Measurements from ENCODE around the gene STRADA. TPM values are rescaled to one million over a fixed set of nuclear protein-coding genes. Genes with fewer than 3 reads are reported as not detected.

STRADA gene
- total and polyA plus RNA-seq, 10 of the 15 experiments (the other 5 are each of a cell fraction or from before 2014, with no cell fraction given), result 13.3 to 54.1 (median 44.0) TPM

DNA sequence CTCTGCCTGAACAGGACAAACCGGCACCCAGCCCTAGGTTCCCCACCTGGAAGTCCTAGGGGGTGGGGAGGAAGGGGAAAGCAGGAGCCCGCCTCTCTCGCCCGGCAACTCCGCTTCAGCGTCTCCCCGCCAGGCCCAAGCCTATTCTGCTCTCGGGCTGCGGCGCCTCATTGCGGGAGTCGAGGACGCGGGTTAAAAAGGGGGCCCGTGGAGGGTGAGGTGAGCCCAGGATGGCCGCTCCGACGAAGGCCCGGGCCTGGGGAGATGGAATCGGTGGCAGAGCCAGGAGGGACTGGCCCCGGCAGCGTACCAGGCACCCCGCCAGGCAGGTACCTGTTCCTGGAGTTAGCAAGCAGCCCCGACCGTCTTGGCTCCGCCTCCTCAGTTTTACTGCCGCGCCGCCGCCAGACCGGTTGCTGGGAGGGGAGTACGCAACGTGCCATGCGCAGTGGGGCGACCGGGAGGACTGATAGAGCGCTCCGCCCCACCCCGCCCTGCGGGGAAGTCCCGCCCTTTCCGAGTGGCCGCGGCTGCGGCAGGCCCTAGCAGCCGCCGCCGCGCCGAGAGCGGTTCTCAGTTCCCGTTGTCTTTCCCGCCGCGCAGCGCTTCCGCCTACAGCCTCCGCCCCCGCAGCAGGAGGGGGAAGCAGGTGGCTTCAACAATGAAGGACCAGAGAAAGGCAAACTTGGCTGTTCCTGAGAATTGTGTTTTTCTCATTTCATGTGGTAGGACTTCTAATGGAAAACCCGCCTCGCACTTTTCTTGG is at the start of gene STRADA (continued):
- TF ChIP-seq, protein P1, sequence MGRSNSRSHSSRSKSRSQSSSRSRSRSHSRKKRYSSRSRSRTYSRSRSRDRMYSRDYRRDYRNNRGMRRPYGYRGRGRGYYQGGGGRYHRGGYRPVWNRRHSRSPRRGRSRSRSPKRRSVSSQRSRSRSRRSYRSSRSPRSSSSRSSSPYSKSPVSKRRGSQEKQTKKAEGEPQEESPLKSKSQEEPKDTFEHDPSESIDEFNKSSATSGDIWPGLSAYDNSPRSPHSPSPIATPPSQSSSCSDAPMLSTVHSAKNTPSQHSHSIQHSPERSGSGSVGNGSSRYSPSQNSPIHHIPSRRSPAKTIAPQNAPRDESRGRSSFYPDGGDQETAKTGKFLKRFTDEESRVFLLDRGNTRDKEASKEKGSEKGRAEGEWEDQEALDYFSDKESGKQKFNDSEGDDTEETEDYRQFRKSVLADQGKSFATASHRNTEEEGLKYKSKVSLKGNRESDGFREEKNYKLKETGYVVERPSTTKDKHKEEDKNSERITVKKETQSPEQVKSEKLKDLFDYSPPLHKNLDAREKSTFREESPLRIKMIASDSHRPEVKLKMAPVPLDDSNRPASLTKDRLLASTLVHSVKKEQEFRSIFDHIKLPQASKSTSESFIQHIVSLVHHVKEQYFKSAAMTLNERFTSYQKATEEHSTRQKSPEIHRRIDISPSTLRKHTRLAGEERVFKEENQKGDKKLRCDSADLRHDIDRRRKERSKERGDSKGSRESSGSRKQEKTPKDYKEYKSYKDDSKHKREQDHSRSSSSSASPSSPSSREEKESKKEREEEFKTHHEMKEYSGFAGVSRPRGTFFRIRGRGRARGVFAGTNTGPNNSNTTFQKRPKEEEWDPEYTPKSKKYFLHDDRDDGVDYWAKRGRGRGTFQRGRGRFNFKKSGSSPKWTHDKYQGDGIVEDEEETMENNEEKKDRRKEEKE (IDR thresholded peaks at IDR 0.05), result no peak
- TF ChIP-seq KLF5 (IDR thresholded peaks at IDR 0.05; ENCODE audit: partially characterized antibody) (no peak), SRF (IDR thresholded peaks at IDR 0.05; ENCODE audit: low read depth in 2 of 2, low read length in 2 of 2) (no peak), POLR2AphosphoS2 (IDR thresholded peaks at IDR 0.05; ENCODE audit: low read depth, low read length) (peak; percentile 76; the same call in 1 of the 2 replicates), RCOR1 (conservative IDR thresholded peaks at IDR 0.05; ENCODE audit: low read depth, low read length) (0 out of 2 replicates have a peak, but pooled peaks have one; percentile 13), SPI1 (IDR thresholded peaks at IDR 0.05; ENCODE audit: borderline replicate concordance, insufficient read depth, low read depth, low read length) (peak; percentile 95), STAT1 (conservative IDR thresholded peaks at IDR 0.05) (no peak), SP1 (IDR thresholded peaks at IDR 0.05; ENCODE audit: low read depth, low read length) (peak; percentile 73), RUNX3 (IDR thresholded peaks at IDR 0.05; ENCODE audit: low read length) (peak; percentile 80), HCFC1 (IDR thresholded peaks at IDR 0.05; ENCODE audit: low read length) (no peak; the same call in 1 of the 2 replicates), POLR2AphosphoS5 (IDR thresholded peaks at IDR 0.05; ENCODE audit: low read length) (peak; percentile 88), NR2C2 (IDR thresholded peaks at IDR 0.05; ENCODE audit: borderline replicate concordance, control insufficient read depth, insufficient read length, low read depth) (no peak), TBL1XR1 (IDR thresholded peaks at IDR 0.05; ENCODE audit: low read depth, low read length) (peak; percentile 22; the same call in 1 of the 2 replicates), MEF2B (IDR thresholded peaks at IDR 0.05; ENCODE audit: partially characterized antibody, poor library complexity, severe bottlenecking) (no peak), ZNF622 (IDR thresholded peaks at IDR 0.05) (no peak), BRCA1 (IDR thresholded peaks at IDR 0.05; ENCODE audit: low read depth, low read length) (no peak), IKZF1 (conservative IDR thresholded peaks at IDR 0.05) (peak; percentile 95)
- TF ChIP-seq, protein P2, sequence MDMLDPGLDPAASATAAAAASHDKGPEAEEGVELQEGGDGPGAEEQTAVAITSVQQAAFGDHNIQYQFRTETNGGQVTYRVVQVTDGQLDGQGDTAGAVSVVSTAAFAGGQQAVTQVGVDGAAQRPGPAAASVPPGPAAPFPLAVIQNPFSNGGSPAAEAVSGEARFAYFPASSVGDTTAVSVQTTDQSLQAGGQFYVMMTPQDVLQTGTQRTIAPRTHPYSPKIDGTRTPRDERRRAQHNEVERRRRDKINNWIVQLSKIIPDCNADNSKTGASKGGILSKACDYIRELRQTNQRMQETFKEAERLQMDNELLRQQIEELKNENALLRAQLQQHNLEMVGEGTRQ (IDR thresholded peaks at IDR 0.05; ENCODE audit: borderline replicate concordance, low read depth, low read length), result no peak
- TF ChIP-seq, protein P3, sequence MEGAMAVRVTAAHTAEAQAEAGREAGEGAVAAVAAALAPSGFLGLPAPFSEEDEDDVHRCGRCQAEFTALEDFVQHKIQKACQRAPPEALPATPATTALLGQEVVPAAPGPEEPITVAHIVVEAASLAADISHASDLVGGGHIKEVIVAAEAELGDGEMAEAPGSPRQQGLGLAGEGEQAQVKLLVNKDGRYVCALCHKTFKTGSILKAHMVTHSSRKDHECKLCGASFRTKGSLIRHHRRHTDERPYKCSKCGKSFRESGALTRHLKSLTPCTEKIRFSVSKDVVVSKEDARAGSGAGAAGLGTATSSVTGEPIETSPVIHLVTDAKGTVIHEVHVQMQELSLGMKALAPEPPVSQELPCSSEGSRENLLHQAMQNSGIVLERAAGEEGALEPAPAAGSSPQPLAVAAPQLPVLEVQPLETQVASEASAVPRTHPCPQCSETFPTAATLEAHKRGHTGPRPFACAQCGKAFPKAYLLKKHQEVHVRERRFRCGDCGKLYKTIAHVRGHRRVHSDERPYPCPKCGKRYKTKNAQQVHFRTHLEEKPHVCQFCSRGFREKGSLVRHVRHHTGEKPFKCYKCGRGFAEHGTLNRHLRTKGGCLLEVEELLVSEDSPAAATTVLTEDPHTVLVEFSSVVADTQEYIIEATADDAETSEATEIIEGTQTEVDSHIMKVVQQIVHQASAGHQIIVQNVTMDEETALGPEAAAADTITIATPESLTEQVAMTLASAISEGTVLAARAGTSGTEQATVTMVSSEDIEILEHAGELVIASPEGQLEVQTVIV (IDR thresholded peaks at IDR 0.05; ENCODE audit: borderline replicate concordance, partially characterized antibody), result peak; percentile 64
- TF ChIP-seq, protein P4, sequence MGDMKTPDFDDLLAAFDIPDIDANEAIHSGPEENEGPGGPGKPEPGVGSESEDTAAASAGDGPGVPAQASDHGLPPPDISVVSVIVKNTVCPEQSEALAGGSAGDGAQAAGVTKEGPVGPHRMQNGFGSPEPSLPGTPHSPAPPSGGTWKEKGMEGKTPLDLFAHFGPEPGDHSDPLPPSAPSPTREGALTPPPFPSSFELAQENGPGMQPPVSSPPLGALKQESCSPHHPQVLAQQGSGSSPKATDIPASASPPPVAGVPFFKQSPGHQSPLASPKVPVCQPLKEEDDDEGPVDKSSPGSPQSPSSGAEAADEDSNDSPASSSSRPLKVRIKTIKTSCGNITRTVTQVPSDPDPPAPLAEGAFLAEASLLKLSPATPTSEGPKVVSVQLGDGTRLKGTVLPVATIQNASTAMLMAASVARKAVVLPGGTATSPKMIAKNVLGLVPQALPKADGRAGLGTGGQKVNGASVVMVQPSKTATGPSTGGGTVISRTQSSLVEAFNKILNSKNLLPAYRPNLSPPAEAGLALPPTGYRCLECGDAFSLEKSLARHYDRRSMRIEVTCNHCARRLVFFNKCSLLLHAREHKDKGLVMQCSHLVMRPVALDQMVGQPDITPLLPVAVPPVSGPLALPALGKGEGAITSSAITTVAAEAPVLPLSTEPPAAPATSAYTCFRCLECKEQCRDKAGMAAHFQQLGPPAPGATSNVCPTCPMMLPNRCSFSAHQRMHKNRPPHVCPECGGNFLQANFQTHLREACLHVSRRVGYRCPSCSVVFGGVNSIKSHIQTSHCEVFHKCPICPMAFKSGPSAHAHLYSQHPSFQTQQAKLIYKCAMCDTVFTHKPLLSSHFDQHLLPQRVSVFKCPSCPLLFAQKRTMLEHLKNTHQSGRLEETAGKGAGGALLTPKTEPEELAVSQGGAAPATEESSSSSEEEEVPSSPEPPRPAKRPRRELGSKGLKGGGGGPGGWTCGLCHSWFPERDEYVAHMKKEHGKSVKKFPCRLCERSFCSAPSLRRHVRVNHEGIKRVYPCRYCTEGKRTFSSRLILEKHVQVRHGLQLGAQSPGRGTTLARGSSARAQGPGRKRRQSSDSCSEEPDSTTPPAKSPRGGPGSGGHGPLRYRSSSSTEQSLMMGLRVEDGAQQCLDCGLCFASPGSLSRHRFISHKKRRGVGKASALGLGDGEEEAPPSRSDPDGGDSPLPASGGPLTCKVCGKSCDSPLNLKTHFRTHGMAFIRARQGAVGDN (IDR thresholded peaks at IDR 0.05), result peak; percentile 36
